Heart left ventricle (tissue), 16 donors: Measurements from ENCODE around the gene RIN2. TPM values are rescaled to one million over a fixed set of nuclear protein-coding genes. Genes with fewer than 3 reads are reported as not detected.

Experiments used
- ATAC-seq, 4 donors: fragments of 200-7000 bp; cut with Tn5 transposase; one replicate each; pipeline ENCODE4 v1.9.1; 2020 to 2022; ENCODE audit warnings: moderate library complexity in 4 of 4, mild to moderate bottlenecking in 3 of 4, moderate number of reproducible peaks in 1 of 4
- DNase-seq, 5 donors: peaks; one replicate each; pipeline ENCODE4 v3.0.0-alpha.2; 2020
- H3K27ac ChIP-seq, 12 donors: fragments of 200-600 bp; sonication (generic) in 4 of 12; one replicate each; pipeline versions ENCODE4 v1.5.0 to v1.8.0; 2016 to 2022; ENCODE audit warnings: mild to moderate bottlenecking in 2 of 12
- H3K27me3 ChIP-seq, 9 donors: fragments of 200-600 bp; sonication (generic) in 2 of 9; one replicate each; pipeline versions ENCODE4 v1.5.1 to v1.8.0; 2016 to 2022; ENCODE audit warnings: mild to moderate bottlenecking in 3 of 9
- H3K36me3 ChIP-seq, 9 donors: fragments of 200-600 bp; sonication (generic) in 2 of 9; one replicate each; pipeline versions ENCODE4 v1.5.0 to v1.8.0; 2018 to 2022; ENCODE audit warnings: mild to moderate bottlenecking in 2 of 9
- H3K4me1 ChIP-seq, 12 donors: fragments of 200-600 bp; sonication (generic) in 4 of 12; one replicate each; pipeline versions ENCODE4 v1.5.0 to v1.8.0; 2016 to 2022; ENCODE audit warnings: mild to moderate bottlenecking in 3 of 12
- H3K4me3 ChIP-seq, 12 donors: fragments of 200-600 bp; sonication (generic) in 4 of 12; one replicate each; pipeline versions ENCODE4 v1.5.0 to v1.8.0; 2017 to 2022; ENCODE audit warnings: mild to moderate bottlenecking in 9 of 12, moderate library complexity in 4 of 12
- H3K9me3 ChIP-seq, 12 donors: fragments of 200-600 bp; sonication (generic) in 4 of 12; one replicate each; pipeline versions ENCODE4 v1.5.0 to v1.8.0; 2016 to 2022; ENCODE audit warnings: mild to moderate bottlenecking in 1 of 12
- CTCF ChIP-seq, 12 donors: fragments of 200-600 bp; sonication (generic) in 4 of 12; IDR thresholded peaks; one replicate each; pipeline versions ENCODE4 v1.5.0 to v1.8.0; 2018 to 2022; ENCODE audit warnings: antibody characterized with exemption in 12 of 12, mild to moderate bottlenecking in 5 of 12
- POLR2A ChIP-seq, 2 donors: fragments of 450-650 bp; IDR thresholded peaks; one replicate each; pipeline ENCODE4 v1.6.1; 2017; ENCODE audit warnings: antibody characterized with exemption in 2 of 2, mild to moderate bottlenecking in 2 of 2, moderate library complexity in 2 of 2
- WGBS, 4 donors: extraction: QIAGEN DNeasy Blood & Tissue Kit in 2 of 4; methylation state at CpG; one replicate each; pipeline versions ENCODE4 v1.1.5 to v1.1.7; 2013 to 2018; 5-methylcytosine and 5-hydroxymethylcytosine counted together
- intact Hi-C, 10 donors: fragments of 100-400 bp; cut with DNase I; formaldehyde crosslinking; loops; one replicate each; pipeline versions ENCODE4 v1.11.1 to v1.14.2; 2022
- polyA plus RNA-seq, 2 donors: library from polyadenylated mRNA; stranded (reverse); fragments of 200-250 nt; gene quantifications; one replicate each; pipeline ENCODE4 v1.2.3, GENCODE V29; 2013
- total RNA-seq, 9 donors: library from RNA; depleted of rRNA in 2 of 9; stranded (reverse); fragments of >200 nt in 2 of 9; fragmentation: NEBNext Ultra II Directional in 3 of 9; extraction: Animal tissue kit (Norgen Biotek cat#: 25700) in 3 of 9; gene quantifications; one replicate each; pipeline versions ENCODE4 v1.1.0 to v1.2.4, GENCODE V29; 2016 to 2023
- donor health status: ischemic (EF 13 %, LVEDD 7.1; RV severe dilation, severe dysfunction).
- donor health status: healthy with polysubstance abuse.
- donor health status: DM: no; HTN: yes; CAD: no.
- donor health status: DM: no; HTN: no; CAD: no.
- donor health status: ischemic (EF 25% LVEDD 6.9; RV normal size, moderate dysfunction).
- donor health status: ischemic (EF 25% LVEDD 5.7; RV mildly dilated, moderate dysfunction).
- donor health status: healthy.
- donor health status: DM: yes; HTN: yes; CAD: no.
- donor health status: ischemic (EF 35%, LVEDD 5.7; RV mildly dilated, moderate dysfunction).
- donor health status: nonischemic (EF 11% LVEDD 7.7; RV severe dilation, severe dysfunction).
- donor health status: DM: yes; HTN: yes; CAD: no.
- donor health status: PGD.
- donor health status: ischemic (EF 29% LVEDD 5.4; RV normal size, mild dysfunction).
- donor health status: nonischemic (EF 23%, LVEDD 6.1; RV moderate dilation, normal function).

RIN2 gene
- total and polyA plus RNA-seq, 11 donors, result 15.0 to 76.5 (median 56.7) TPM

- Histone ChIP-seq H3K4me1 (peaks cover 0 to 8% (median 0%) of the 10 kb centered on the region in 12 donors), H3K27ac (no peak overlapping the region), H3K4me3 (no peak overlapping the region), H3K36me3 (no peaks in the 10 kb centered on the region), H3K9me3 (no peaks in the 10 kb centered on the region), H3K27me3 (no peaks in the 10 kb centered on the region)
- DNase-seq, result no peak
- TF ChIP-seq CTCF (IDR thresholded peaks at IDR 0.05) (no peak), POLR2A (IDR thresholded peaks at IDR 0.05) (no peak)
- intact Hi-C loops, result no loop called here
- no peak for ATAC-seq
- WGBS, 4 donors, result 84 to 92% (median 88%) methylated on average over 11 of the region's 11 CpGs
These were observed 46.9 kb upstream of the RIN2 start for GRCh38 chr20:19711126-19711525.

GRCh38 chr20:19712721-19713260, 45.3 kb upstream of the RIN2 start:
- intact Hi-C loops, result no loop called here
- 70 to 79% (median 76%) methylated on average over 4 of the region's 4 CpGs for WGBS, 4 donors

GRCh38 chr20:19713822-19714578, 44.1 kb upstream of the RIN2 start:
- no peak for TF ChIP-seq POLR2A (IDR thresholded peaks at IDR 0.05)
- TF ChIP-seq CTCF (IDR thresholded peaks at IDR 0.05), result no peak
- no peak overlapping the region for H3K4me3 ChIP-seq
- peaks cover 0 to 5% (median 0%) of the 10 kb centered on the region in 12 donors for H3K9me3 ChIP-seq
- no peak overlapping the region for H3K27ac ChIP-seq
- WGBS, 4 donors, result 87 to 95% (median 93%) methylated on average over 2 of the region's 2 CpGs
- H3K27me3 ChIP-seq, result no peaks in the 10 kb centered on the region
- ATAC-seq (no peak), DNase-seq (no peak)
- peaks cover 0 to 8% (median 0%) of the 10 kb centered on the region in 12 donors for H3K4me1 ChIP-seq
- H3K36me3 ChIP-seq, result no peaks in the 10 kb centered on the region
- intact Hi-C loops, result loop anchor here in 1 of 10 donors (1.0 kb wide), 1 partner anchor 11 kb away; no protein-coding TSS in a partner anchor

More at GRCh38 chr20:19712721-19713260, 45.3 kb upstream of the RIN2 start:
- Histone ChIP-seq H3K27ac (no peak overlapping the region), H3K4me3 (no peak overlapping the region), H3K36me3 (no peaks in the 10 kb centered on the region), H3K9me3 (peaks cover 0 to 5% (median 0%) of the 10 kb centered on the region in 12 donors), H3K27me3 (no peaks in the 10 kb centered on the region), H3K4me1 (peaks cover 0 to 8% (median 0%) of the 10 kb centered on the region in 12 donors)
- DNase-seq, result no peak
- TF ChIP-seq CTCF (IDR thresholded peaks at IDR 0.05) (no peak), POLR2A (IDR thresholded peaks at IDR 0.05) (no peak)
- no peak for ATAC-seq

- Histone ChIP-seq H3K27ac (no peak overlapping the region), H3K36me3 (no peaks in the 10 kb centered on the region), H3K9me3 (peaks cover 0 to 5% (median 0%) of the 10 kb centered on the region in 12 donors), H3K4me1 (peaks cover 0 to 8% (median 0%) of the 10 kb centered on the region in 12 donors), H3K27me3 (no peaks in the 10 kb centered on the region), H3K4me3 (no peak overlapping the region)
- no peak for DNase-seq
- no peak for ATAC-seq
- WGBS, 4 donors, result 81 to 89% (median 87%) methylated on average over 1 of the region's 1 CpG
- TF ChIP-seq CTCF (IDR thresholded peaks at IDR 0.05) (no peak), POLR2A (IDR thresholded peaks at IDR 0.05) (no peak)
- intact Hi-C loops, result loop anchor here in 1 of 10 donors (1.0 kb wide), 1 partner anchor 11 kb away; no protein-coding TSS in a partner anchor
These were observed 43.5 kb upstream of the RIN2 start for GRCh38 chr20:19714579-19714840.
